Activated CD8-positive, alpha-beta memory T cell treated with anti-CD3 and anti-CD28 coated beads, Interleukin-2, amount 50 U/mL, for 24 hours (primary cell): ENCODE measurements around the gene THY1.
"Not testable (repeated sequence)": the region's sequence is repeated elsewhere in the genome, so short reads cannot be mapped to it uniquely, and the experiment has no call there.

Source experiments
- DNase-seq: peaks from one replicate; pipeline ENCODE4 v3.0.0-alpha.2; 2020; ENCODE audit errors: extremely low read depth

The THY1 gene

DNA sequence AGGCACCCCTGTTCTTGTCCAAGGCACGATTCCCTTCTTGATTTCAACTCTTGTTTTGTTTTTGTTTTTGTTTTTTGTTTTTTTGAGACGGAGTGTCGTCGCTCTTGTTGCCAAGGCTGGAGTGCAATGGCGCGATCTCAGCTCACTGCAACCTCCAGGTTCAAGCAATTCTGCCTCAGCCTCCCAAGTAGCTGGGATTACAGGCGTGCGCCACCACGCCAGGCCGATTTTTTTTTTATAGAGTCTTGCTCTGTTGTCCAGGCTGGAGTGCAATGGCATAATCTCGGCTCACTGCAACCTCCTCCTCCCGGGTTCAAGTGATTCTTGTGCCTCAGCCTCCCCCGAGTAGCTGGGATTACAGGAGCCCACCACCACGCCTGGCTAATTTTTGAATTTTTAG is 40.5 kb downstream of the THY1 start:
- DNase-seq, result not testable (repeated sequence)

DNA sequence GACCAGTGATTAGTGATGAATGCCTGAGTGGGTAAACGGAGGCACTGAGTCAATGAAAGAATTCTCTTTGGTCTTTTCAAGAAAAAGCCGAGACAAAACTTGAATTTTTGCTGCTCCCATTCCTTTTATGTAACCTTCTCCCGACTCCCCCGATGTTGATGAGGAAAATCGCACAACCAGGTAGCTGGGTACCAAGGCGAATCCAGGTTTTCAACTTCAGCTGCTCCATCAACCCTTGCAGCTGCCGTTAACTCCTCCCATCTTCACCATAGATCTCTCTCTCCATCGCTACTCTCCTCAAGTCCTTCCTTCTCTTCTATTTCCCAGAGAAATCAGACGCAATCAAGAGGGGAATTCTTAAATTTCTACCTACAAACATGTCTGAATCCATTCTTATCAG is 40.9 kb downstream of the THY1 start:
- DNase-seq, result no peak

DNA sequence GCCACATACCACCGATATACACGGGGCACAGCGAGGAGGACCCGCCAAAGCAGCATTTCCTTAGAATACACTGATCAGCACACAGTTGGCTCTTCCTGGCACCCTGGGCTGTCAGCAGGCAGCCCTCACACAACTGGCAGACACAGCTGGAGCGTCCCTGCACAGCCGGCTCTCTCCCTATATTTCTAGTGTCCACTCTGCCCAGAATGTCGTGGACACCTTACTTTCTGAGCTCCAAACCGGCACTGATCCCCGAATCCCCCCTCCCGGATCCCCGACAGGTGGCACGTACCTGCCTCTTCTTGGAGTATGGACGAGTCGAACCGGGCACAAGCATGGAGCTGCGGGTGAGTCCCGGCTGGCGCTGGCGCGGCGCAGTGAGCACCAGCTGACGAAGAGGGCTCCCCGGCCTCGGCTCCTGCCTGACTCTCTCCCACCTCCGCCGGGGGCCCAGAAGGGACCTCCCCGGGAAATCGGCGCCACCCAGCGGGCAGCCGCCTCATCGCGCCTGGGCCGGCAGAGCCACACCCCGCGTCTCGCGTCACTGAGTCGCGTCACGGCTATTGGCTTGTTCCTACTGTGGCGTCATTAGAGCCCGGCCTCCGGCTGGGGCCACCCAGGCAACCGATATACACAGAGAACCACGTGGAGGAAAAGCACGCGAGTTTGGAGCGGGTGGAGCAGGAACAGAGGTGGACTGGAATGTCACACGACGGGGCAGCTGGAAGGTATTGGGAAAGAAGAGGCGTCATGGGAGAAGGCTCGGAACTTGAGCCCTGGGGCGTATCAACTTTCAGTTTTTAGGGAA is 41.6 kb downstream of the THY1 start, which contains the start of gene USP2:
Gene USP2 (minus strand): TSS at position 510 of the 808 bp plus-strand sequence. CDS start 8,210 bp downstream, outside the sequence.
- DNase-seq, result peak; percentile 85

DNA sequence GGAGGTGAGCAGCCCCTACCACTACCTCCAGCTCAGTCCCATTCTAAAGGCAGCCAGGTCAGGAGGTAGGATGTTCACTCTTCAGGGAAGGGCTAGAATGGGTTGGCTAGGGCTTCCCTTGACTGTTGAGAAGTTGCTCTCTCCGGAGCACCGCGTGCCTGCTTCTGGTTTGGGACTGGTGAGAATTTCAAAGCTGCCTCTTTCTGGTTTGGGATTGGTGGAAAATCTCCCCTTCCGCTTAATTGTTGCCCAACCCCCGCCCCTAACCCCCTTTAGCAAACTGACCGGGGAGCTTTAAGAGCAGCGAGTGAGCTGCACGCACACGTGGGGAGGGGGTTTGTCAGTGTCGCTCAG is 42.2 kb downstream of the THY1 start:
- DNase-seq, result no peak

DNA sequence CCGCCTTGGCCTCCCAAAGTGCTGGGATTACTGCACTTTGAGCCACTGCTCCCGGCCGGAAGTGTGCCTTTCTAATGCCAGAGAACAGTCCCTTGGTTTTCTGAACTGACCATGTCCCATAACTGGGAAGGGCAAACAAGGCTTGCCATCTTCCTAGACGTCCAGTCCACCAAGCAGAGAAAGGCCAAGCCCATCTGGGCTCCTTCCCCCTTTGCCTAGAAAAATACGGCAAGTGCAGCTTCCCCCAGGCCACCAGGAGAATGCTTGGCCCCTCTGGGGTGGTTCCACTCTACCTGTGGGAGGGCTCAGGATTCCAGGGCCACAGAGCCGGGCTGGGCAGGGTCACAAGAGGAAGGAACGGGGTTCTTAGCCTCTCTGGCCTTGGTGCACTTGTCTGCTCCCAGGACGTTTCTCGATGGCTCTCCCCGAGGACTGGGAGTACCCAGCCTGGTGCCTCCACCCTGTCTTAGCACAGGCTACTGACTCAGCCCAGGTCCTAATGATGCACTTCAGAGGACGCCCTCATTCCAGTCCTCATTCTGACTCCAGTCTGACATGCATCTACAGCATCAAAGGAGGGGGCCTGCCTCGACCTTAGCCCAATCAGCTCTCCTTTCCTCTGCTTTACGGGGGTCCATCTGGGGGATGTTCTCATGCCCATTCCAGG is 42.7 kb downstream of the THY1 start:
- no peak for DNase-seq

DNA sequence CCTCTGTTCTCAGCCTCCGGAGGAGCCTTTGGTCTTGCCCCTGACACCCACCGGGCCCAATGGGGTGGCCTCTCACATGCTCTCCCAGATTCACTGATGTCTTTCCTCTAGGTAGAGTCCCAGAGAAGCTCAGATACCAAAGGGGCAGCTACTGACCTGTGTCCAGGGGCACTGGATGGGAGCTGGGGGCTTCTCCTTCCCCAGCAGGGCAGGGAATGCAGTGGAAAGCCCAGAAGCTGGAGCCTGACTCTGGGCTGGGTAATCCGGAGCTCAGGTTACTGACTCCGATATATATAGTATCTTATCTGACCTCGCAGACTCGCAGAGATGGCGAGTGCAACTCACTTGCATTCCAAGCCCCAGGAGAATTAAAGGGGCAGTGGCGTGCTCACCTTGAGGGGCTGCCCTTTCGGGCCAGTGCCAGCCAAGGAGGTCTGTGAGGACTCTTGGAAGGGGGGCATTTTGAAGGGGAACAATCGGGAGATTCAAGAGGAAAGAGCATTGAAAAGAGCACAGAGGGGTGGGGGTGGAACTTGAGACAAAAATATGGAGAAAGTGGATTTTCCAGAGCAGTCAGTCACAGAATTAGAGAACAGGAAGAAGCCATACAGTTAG is 44.0 kb downstream of the THY1 start:
- DNase-seq, result no peak

DNA sequence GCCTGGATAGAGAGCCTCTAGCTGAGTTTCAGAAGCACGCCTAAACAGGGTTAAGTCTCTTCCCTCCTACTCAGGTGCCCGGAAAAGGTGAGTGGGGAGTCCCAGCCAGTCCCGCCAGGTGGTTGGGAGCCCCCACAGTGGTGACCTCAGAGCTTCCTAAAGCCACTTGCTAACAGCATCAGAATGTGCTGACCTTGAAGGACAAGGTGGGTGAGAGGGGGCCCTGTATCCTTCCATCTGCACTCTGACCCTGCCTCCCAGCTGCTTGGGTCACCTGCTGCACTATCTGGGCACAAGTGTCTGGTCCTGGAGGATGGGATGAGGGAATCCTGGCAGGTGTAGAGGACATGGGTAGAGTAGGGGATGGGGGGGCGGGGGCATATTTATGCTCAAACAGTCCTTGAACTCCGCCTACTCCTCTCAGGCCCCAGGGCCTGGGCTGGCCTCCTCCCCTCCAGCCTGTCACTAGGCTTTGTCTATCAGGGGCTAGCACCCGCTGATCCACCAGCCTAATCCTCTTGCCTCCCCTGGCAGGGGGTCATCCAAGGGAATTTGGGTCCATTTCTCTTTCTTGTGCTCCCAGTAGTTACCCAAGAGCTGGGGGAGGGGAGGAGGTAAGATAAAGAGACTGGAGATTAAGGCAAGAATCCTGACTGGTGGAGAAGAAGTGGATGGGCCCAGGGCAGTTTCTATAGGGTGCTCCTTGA is 44.9 kb downstream of the THY1 start:
- no peak for DNase-seq

DNA sequence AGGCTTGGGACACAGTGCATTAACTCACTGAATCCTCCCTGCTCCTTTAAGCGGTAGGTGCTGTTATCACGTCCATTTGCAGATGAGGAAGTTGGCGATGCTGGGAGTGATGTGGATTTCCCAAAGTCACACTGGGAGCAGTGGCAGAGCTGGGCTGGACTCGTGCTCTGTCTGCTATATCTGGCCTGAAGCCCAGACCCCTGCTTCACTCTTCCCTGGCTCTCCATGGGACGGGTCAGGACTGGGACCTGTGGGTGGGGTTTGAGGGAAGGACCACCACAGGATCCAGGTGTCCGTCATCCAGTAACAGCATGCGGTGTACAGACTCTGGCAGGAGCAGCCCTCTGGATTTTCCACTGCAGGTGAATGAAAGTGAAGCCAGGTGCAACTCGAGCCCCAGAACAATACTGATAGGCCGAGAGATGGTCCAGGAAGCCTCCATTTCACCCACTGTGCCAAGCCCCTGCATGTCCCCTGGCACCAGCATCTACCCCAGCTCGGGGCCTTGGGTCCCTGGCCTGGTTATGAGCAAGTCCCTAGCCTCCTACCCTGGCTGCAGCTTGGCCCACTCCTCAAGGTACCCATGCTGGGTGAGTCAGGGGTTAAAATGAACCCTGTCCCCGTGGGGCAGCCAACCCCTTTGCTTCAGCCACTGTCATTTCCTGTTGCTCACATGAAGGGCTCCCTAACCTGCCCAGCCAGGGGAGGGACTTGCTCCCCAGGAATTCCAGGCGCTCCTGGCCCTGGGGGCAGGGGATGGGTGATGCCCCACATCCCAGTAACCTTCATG is 45.7 kb downstream of the THY1 start:
- no peak for DNase-seq

DNA sequence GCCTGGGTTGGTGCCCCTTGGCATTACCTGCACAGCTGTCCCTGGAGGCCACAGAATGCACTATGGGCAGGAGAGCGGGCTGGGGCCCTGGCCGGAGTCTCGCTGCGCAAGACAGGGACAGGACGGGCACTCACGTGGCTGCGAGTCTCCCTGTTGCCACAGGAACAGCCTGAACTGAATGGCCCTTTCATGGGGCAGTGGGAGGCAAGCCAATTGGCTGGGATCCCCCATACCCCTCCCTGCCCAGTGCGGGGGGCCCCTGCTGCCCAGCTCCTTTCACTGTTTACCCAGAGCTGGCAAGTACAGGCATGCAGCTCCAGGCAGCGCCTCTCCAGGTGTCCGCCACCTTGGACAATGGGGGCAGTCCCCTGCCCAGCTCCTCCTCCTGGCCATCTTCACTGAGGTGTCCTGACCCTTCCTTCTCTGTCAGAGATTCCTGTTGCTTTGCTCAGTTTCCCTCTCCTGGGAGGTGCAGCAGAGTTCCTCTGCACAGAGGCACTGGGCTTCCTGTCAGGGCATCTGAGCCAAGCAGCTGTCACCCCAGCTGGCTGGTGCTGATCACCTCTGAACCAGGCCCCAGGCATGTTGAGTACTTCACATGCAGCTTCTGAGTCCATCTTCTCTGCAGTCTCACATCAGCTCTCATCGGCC is 46.6 kb downstream of the THY1 start:
- DNase-seq, result no peak

DNA sequence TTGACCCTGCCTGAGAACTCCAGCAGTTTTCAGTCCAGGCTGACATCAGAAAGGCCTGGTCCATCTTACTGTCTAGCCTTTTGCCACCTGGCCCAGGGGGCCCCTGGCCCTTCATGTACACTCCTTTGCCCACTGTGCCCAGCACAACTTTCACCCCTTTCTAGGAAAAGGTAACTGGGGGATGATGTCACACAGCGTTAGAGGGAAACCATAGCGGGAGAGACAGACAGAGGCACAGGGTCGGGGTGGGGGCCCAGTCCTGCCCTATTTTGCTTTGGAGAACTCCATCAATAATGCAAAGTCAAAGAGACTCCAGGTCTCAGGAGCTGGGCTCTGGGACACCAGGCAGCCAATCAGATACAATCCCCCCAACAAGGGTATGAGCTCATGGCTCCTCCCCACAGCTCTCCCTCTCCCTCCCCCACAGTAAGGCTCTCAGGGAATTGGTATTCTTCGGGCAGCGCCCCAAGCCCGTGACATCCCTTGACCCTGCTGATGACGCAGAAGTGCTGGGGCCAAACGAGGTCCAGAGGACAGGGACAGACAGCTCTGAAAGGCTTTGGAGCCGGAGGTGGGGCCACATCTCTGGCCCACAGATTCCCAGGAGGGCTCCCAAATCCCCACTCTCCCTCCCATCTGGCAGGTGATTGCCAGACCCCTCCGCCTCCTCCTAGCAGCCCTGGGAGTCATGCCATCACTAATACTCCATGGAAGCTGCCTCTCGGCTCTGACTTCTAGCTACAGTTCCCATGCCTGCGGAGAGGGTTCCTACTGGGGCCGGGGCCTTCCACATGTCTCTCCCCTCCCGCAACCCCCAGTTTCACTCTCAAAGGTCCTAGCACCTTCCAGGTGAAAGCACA is 47.4 kb downstream of the THY1 start:
- DNase-seq, result no peak

DNA sequence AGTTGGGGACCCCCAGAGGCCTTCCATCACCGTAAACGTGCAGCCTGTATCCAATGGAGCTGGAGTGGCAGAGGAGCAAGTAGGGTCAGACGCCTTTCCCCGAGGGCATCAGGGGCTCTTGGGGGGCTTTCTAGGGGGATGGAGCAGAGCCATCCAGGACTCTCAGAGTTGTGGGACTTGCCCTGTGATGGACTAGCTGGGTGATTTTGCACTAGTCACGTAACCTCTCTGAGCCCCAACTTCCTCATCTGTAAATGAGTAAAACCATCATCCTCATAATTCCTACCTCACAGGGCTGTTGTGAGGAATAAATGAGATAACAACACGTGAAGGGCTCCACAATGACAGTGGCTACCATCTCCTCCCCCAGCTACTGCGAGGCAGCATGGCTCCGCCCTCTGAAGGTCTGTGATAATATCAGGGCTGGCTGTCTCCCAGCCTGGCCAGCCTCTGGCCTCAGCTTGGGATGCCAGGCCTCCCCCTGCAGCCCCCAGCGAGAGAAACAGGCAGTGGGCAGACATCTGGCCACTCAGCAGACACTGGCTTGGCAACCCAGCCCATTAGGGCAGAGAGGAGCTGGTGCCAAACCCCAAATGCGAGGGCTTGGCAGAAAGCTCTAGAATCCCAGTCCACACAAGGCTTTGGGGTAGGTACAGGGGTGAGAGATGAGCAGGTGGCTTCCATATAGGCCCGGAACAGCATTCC is 48.2 kb downstream of the THY1 start:
- DNase-seq, result no peak

DNA sequence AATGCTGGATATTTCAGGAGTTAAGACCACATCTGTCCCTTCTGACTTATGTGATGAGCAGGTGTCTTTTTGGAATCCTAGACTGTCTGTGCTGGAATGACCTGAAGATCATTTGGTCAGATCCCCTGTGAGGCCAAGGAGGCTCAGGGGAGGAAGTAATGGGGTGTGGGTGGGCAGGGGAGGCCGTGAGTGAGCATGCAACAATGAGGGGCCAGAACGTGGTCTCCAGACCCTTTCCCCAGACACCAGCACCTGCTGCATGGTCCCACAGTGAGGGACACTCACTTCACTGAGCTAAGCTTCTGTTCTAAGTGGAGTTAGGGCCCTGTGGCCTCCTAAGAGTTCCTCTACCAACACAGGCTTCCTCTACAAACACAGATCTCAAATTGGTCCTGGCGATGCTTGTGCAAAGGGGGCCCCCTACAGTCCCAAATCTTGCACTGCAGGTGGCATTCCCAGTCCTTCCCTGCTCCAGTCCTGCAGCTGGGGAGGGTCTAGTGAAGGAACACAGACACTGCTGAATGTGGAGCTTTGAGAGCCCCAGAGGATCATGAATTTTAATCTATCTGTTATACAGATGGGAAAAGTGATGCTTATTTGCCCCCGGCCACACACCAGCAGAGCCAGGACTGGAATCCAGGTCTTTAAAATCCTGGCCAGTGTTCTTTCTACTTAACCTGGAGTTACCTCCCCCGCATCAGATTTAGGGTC is 48.9 kb downstream of the THY1 start:
- no peak for DNase-seq

DNA sequence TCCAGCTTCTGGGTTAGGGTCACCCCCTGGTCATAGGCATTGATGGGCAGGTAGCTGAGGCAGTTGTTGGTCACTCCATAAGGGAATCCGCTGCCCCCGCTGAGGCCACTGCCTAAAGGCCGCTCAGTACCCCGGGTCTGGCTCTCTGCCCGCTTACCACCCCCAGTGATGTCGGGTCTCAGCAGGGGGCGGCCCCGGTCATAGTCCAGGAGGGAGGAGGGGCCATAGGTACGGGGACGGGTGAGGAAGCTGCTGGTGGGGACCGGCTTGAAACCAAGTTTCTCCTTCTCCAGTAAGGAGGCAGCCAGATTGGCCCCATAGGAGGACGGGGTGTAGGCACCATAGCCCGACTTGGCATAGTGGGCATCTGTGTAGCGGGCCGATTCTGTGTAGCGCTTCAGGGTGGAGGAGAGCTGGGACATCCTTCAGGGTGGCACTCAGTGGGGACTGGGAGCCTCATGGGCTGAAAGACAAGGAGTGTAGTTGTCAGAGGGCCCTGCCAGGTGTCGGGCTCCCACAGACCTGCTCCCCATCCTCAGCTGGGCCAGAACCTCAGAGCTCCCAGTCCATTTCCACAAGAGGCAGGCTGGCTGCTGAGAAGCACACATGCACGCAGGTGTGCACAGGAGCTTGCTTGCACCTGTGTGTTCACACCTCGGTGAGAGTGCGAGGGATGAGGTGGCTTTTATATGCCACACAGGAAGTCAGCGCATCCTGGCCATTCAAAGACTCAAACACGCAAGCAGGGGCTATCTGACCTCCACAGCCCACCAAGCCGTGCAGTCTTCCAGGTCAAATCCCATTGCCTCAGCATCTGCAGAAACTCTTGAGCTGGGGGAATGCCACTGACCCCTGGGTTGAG is 49.7 kb downstream of the THY1 start:
- no peak for DNase-seq

DNA sequence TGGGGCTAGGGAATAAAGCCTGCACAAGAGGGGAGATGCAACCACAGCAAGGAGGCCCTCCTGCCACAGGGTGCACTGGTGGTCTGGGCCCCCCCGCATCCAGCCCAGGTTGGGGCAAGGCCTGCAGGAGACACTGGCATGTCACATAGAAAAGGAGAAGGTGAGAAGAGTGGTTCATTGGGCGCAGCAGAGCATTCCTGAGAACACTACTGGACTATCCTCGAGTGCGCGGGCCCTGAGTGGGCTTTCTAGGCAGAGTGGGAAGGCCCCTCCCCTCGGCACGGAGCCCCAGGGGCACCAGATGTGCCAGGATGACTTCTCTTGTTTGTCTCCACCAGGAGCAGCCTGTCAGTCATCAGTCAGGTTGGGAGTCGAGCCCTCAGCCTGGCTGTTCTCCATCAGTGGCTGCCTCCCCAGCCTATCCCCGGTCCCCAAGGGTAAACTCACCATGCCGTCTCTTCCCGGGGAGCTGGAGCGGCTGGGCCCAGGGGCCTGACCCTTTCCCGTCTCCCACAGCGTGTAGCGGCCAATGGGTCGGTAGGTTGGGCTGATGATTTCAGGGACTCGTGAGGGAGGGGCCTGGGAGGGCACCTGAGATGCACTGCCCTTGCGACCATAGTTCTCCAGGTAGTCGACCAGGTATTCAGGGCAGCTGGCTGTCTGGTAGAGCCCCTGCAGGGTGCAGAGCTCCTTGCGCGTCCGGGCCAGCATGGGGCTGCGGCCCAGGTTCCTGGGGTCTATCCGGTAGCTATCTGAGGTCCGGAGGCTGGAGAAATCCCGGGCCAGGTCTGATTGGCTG is 50.5 kb downstream of the THY1 start:
- DNase-seq, result no peak

DNA sequence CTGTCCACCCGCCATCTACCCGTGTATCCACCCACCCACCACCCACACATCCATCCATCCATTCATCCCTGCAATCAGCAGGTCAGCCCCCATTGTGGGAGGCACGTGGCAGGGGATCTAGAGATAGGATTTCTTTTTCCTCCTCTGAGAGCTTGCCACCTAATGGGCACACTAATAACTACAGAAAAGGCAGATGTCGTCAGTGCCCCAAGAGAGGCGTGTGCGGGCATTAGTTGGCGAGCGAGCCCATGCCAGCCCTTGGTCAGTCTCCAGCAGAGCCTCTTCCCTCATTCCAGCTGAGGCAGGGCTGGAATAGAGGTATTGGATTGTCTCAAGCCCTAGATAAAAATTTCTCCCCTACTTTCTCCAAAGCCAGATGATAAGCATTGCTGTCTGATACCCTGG is 51.2 kb downstream of the THY1 start:
- DNase-seq, result no peak

DNA sequence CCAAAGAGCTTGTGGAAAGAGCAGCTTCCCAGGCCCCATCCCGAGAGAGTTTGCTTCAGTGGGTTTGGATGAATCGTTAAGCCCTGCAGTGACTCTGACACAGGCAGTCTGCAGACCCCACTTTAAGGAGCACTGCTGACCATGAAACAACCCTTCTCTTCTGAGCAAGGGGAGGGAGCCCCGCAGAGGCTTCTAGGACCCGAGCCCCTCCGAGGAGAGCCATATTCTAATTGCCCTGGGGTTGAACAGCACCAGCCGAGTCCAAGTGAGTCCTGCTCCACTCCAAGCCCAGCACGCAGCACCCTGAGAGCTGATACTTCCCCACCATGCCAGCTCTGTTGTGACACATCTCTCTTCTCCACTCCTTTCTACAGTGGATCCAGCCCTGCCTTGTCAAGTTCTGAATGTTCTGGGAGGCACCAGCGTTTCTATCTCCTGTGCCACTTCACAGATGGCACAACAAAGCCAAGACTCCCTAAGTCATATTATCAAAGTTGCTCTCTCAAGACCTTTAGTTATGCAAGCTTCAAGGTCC is 51.8 kb downstream of the THY1 start:
- DNase-seq, result no peak
